VCaP (cell line): ENCODE results near the gene CDH4.

Experiments
- H3K27ac ChIP-seq: fragments of 450-650 bp; 2 replicates; pipeline ENCODE4 v1.5.1; 2017
- CTCF ChIP-seq: fragments of 450-650 bp; conservative IDR thresholded peaks from 2 replicates; pipeline ENCODE4 v1.5.1; 2017; ENCODE audit warnings: mild to moderate bottlenecking, moderate library complexity

The CDH4 gene

GRCh38 chr20:61797971-61798411 lies 545.9 kb downstream of the CDH4 start:
- no peak for TF ChIP-seq CTCF
- H3K27ac ChIP-seq: no peak overlapping the region; the same call in 1 of the 2 replicates

GRCh38 chr20:61798632-61799031 lies 546.6 kb downstream of the CDH4 start:
- no peak for TF ChIP-seq CTCF

GRCh38 chr20:61799394-61799923 lies 547.4 kb downstream of the CDH4 start:
- TF ChIP-seq CTCF: no peak
- H3K27ac ChIP-seq: peak overlapping the region; percentile 40

More at GRCh38 chr20:61798632-61799031, 546.6 kb downstream of the CDH4 start:
- H3K27ac ChIP-seq: peak overlapping the region; percentile 40

- H3K27ac ChIP-seq: peak overlapping the region; percentile 40
Measured at GRCh38 chr20:61799928-61800327, 547.9 kb downstream of the CDH4 start.

GRCh38 chr20:61800359-61801064 lies 548.5 kb downstream of the CDH4 start:
- no peak overlapping the region; the same call in 1 of the 2 replicates for H3K27ac ChIP-seq
- TF ChIP-seq CTCF: no peak

More at GRCh38 chr20:61799928-61800327, 547.9 kb downstream of the CDH4 start:
- TF ChIP-seq CTCF: no peak

- no peak overlapping the region; the same call in 1 of the 2 replicates for H3K27ac ChIP-seq
- no peak for TF ChIP-seq CTCF
Measured at GRCh38 chr20:61801065-61801360, 549.0 kb downstream of the CDH4 start.

GRCh38 chr20:61801428-61801827 lies 549.4 kb downstream of the CDH4 start:
- no peak for TF ChIP-seq CTCF
- no peak overlapping the region for H3K27ac ChIP-seq
